ENCODE measurements around the gene MICOS13. TPM values are rescaled to one million over a fixed set of nuclear protein-coding genes. Genes with fewer than 3 reads are reported as not detected.

Gene MICOS13
- total RNA-seq, 4 donors from 2014 or later: 46.4 to 70.0 (median 59.3) TPM

DNA sequence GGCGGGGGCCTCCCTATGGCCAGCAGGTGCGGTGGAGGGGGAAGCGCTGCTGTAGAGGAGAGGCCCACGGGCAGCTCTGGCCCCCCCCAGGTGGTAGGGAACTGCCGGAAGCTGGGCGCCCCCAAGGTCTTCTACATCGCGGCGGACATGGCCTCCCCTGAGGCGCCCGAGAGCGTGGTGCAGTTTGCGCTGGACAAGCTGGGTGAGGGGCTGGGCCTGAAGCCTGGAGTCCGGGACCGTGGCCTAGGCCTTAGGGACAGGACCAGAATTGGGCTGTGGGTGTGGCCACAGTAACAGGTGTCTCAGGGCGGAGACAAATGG, 6.0 kb upstream of the MICOS13 start:
- TF ChIP-seq POLR2A (IDR thresholded peaks at IDR 0.05; ENCODE audit: low read depth) (no peak), POLR2AphosphoS5 (IDR thresholded peaks at IDR 0.05) (no peak), EP300 (IDR thresholded peaks at IDR 0.05) (no peak)
- TF ChIP-seq, protein P1, sequence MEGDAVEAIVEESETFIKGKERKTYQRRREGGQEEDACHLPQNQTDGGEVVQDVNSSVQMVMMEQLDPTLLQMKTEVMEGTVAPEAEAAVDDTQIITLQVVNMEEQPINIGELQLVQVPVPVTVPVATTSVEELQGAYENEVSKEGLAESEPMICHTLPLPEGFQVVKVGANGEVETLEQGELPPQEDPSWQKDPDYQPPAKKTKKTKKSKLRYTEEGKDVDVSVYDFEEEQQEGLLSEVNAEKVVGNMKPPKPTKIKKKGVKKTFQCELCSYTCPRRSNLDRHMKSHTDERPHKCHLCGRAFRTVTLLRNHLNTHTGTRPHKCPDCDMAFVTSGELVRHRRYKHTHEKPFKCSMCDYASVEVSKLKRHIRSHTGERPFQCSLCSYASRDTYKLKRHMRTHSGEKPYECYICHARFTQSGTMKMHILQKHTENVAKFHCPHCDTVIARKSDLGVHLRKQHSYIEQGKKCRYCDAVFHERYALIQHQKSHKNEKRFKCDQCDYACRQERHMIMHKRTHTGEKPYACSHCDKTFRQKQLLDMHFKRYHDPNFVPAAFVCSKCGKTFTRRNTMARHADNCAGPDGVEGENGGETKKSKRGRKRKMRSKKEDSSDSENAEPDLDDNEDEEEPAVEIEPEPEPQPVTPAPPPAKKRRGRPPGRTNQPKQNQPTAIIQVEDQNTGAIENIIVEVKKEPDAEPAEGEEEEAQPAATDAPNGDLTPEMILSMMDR (IDR thresholded peaks at IDR 0.05): no peak
- Histone ChIP-seq H3K27ac (replicated peaks in 1 of 4) (peak overlapping the region; percentile 82 to 89 (median 85)), H3K27me3 (no peaks in the 10 kb centered on the region), H3K9me3 (no peaks in the 10 kb centered on the region), H3K4me3 (peak overlapping the region; percentile 63 to 72 (median 66)), H3K4me1 (peaks cover 8 to 39% (median 35%) of the 10 kb centered on the region in 4 donors), H3K36me3 (no peaks in the 10 kb centered on the region)
- intact Hi-C loops (cut with DNase I): no loop called here
- DNase-seq (ENCODE audit: extremely low spot score): no peak
- WGBS: 15% methylated on average over 4 of the region's 16 CpGs

DNA sequence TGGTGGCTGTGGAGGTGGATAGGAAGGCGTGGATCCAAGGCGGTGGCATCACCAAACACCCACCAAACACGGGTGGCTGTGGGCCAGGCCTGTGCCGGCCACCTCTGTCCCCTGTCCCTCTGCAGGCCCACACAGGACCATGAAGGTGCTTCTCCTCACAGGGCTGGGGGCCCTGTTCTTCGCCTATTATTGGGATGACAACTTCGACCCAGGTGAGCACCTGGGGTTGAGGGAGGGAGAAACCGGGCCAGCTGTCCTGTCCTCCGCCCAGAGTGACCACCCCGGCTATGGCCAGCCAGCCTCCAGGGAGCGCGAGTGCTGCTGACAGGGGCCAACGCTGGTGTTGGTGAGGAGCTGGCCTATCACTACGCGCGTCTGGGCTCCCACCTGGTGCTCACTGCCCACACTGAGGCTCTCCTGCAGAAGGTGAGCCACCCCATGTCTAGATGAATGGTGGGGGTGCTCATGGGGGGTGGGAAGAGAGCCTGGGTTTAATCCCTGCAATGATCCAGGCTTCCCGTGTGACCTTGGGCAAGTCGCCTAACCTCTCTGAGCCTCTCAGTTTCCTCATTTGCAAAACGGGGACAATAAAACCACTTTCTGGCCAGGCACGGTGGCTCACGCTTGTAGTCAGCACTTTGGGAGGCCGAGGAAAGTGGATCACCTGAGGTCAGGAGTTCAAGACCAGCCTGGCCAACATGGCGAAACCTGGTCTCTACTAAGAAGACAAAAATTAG, 4.5 kb upstream of the MICOS13 start:
- intact Hi-C loops (cut with DNase I): loop anchor here (5.0 kb wide), 1 partner anchor 63 kb away; the partner anchor contains the start of genes SAFB and SAFB2
- no peak for DNase-seq (ENCODE audit: extremely low spot score)
- Histone ChIP-seq H3K9me3 (no peaks in the 10 kb centered on the region), H3K27me3 (no peaks in the 10 kb centered on the region), H3K27ac (replicated peaks in 1 of 4) (no peak overlapping the region), H3K36me3 (no peaks in the 10 kb centered on the region), H3K4me1 (peaks cover 8 to 38% (median 33%) of the 10 kb centered on the region in 4 donors), H3K4me3 (no peak overlapping the region)
- TF ChIP-seq EP300 (IDR thresholded peaks at IDR 0.05) (no peak), POLR2A (IDR thresholded peaks at IDR 0.05; ENCODE audit: low read depth) (no peak), POLR2AphosphoS5 (IDR thresholded peaks at IDR 0.05) (no peak)
- TF ChIP-seq, protein P1 (IDR thresholded peaks at IDR 0.05): no peak
- 94% methylated on average over 7 of the region's 22 CpGs for WGBS

DNA sequence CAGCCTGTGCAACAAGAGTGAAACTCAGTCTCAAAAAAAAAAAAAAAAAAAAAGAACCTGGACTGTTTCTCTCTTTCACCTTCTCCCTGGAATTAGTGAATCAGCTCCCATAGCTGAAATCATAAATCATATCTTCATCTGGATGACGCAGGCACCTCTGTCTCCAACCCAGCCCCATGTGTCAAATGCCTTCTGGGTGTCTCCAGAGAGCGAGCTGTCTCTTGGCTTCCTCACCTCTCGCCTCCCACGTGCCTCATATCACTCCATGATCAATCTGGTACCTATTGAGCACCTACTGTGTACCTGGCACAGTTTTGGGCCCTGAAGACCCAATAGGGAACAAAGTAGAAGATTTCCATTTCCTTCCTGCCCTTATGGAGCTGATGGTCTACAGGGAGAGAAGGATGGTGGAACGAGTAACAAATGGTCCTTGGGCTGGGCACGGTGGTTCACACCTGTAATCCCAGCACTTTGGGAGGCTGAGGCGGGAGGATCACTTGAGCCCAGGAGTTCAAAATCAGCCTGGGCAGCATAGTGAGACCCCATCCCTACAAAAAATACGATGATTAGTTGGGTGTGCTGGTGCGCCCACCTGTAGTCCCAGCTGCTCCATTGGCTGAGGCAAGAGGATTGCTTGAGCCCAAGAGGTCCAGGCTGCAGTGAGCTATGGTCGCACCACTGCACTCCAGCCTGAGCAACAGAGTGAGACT, 3.0 kb upstream of the MICOS13 start:
- TF ChIP-seq POLR2AphosphoS5 (IDR thresholded peaks at IDR 0.05) (no peak), EP300 (IDR thresholded peaks at IDR 0.05) (no peak), POLR2A (IDR thresholded peaks at IDR 0.05; ENCODE audit: low read depth) (no peak)
- TF ChIP-seq, protein P1 (IDR thresholded peaks at IDR 0.05): no peak
- 88% methylated on average over 10 of the region's 10 CpGs for WGBS
- intact Hi-C loops (cut with DNase I): loop anchor here (5.0 kb wide), 1 partner anchor 61 kb away; the partner anchor contains the start of genes SAFB and SAFB2

DNA sequence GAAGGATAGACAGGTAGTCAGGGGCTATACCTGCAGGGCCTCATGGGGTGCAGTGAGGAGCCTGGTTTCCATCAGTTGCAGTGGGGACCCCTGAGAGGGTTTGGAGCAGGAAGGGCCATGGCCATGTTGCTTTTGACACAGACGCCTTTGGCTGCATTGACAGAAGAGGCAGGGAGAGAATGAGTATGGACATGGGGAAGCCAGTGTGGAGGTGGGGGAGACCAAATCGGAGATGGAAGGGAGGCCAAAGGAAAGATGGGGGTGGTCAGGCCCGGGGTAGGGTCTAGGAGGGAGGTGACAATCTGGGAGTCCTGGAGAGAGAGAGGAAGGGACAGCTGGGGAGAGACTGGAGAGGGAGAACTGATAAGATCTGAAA, 1.8 kb upstream of the MICOS13 start:
- no peaks in the 10 kb centered on the region for H3K27me3 ChIP-seq
- DNase-seq (ENCODE audit: extremely low spot score): no peak
- no peaks in the 10 kb centered on the region for H3K9me3 ChIP-seq
- peaks cover 17 to 42% (median 37%) of the 10 kb centered on the region in 4 donors for H3K4me1 ChIP-seq
- TF ChIP-seq POLR2AphosphoS5 (IDR thresholded peaks at IDR 0.05) (no peak), POLR2A (IDR thresholded peaks at IDR 0.05; ENCODE audit: low read depth) (no peak), EP300 (IDR thresholded peaks at IDR 0.05) (no peak)
- TF ChIP-seq, protein P1 (IDR thresholded peaks at IDR 0.05): no peak
- peaks cover 0 to 14% (median 11%) of the 10 kb centered on the region in 4 donors for H3K36me3 ChIP-seq
- H3K4me3 ChIP-seq: no peak overlapping the region
- H3K27ac ChIP-seq (replicated peaks in 1 of 4): no peak overlapping the region
- 93% methylated on average over 3 of the region's 3 CpGs for WGBS
- intact Hi-C loops (cut with DNase I): loop anchor here (5.0 kb wide), 1 partner anchor 60 kb away; the partner anchor contains the start of genes SAFB and SAFB2

More for the DNA sequence above, 3.0 kb upstream of the MICOS13 start:
- DNase-seq (ENCODE audit: extremely low spot score): no peak
- Histone ChIP-seq H3K36me3 (peaks cover 0 to 5% (median 4%) of the 10 kb centered on the region in 4 donors), H3K9me3 (no peaks in the 10 kb centered on the region), H3K4me1 (peaks cover 17 to 44% (median 42%) of the 10 kb centered on the region in 4 donors), H3K27me3 (no peaks in the 10 kb centered on the region), H3K27ac (replicated peaks in 1 of 4) (no peak overlapping the region), H3K4me3 (no peak overlapping the region)

All from esophagus muscularis mucosa (tissue), 4 donors.